Esophagus muscularis mucosa (tissue), 4 donors: ENCODE measurements around the gene SLC2A13.

Source experiments
- CTCF ChIP-seq, 3 experiments: fragments of 200-600 bp in 2 of 3; fragments of 450-650 bp in 1 of 3; sonication (generic) in 2 of 3; IDR thresholded peaks; one replicate each; pipeline ENCODE4 v1.5.1; 2017 to 2019; ENCODE audit warnings: antibody characterized with exemption in 3 of 3, mild to moderate bottlenecking in 2 of 3, moderate library complexity in 1 of 3
- EP300 ChIP-seq: sonication (generic); formaldehyde crosslinking; IDR thresholded peaks from one replicate; pipeline ENCODE4 v1.6.1; 2017; ENCODE audit warnings: antibody characterized with exemption
- POLR2AphosphoS5 ChIP-seq, 2 donors: sonication (generic); formaldehyde crosslinking; IDR thresholded peaks; one replicate each; pipeline ENCODE4 v1.6.1; 2017; ENCODE audit warnings: antibody characterized with exemption in 2 of 2

DNA sequence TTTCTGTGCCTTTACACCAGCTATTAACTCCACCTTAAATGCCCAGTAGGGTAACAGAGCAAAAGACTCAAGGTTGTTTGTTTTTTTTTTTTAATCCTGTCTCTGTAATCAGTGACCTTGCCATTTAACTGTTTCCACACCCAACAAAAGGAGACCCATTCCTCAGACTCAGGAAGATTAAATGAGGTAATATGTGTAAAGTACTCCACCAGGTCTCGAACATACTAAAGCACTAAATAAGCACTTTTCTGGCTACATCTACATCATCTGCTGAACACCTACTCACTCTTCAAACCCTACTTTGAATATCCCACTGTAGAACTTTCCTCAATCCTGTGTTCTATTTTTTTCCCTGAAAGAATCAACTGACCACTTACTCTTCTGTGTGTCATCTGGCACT lies 4.1 kb downstream of the SLC2A13 start:
- TF ChIP-seq CTCF (IDR thresholded peaks at IDR 0.05), result no peak
- TF ChIP-seq EP300, result no peak
- no peak for TF ChIP-seq POLR2AphosphoS5 (IDR thresholded peaks at IDR 0.05)
